ENCODE results near the gene MYH14. TPM values are rescaled to one million over a fixed set of nuclear protein-coding genes. Genes with fewer than 3 reads are reported as not detected.
"Not testable (repeated sequence)": the region's sequence is repeated elsewhere in the genome, so short reads cannot be mapped to it uniquely, and the experiment has no call there.

MYH14 gene
- total and polyA plus RNA-seq, 4 experiments from 2014 or later, result not detected

DNA sequence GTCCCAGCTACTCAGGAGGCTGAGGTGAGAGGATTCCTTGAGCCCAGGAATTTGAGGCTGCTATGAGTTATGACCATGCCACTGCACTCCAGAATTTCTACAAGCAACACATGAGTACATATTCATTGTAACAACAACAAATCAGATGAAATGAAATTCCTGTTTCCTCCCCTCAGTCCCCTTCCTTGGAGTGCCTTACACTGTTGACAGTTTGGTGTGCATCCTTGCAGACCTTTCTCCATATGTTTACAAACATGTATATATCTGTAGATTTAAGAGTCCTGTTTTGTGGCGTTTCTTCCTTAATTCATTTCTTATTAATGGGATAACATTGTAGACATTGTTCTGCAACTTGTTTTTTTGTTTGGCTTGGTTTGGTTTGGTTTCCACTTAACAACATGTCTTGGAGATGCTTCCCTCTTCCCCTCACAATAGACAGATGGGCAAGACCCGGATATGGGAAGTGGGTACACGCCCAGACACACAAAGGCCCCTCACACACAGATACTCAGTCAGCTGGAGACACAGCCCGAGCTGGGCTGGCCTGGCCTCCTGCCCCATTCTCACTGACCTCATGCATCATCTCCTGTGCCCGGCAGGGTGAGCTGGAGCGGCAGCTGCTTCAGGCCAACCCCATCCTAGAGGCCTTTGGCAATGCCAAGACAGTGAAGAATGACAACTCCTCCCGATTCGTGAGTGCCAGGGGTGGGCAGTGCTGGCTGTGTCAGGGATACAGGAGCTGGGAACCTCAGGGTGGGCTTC lies 21.7 kb downstream of the MYH14 start:
- Histone ChIP-seq H3K4me3 (ENCODE audit: low read length in 2 of 2) (no peak overlapping the region), H3K9me3 (ENCODE audit: control insufficient read depth in 1 of 2, low read length in 2 of 2) (no peaks in the 10 kb centered on the region), H3K27me3 (ENCODE audit: insufficient read depth, low read length) (no peaks in the 10 kb centered on the region), H3K36me3 (ENCODE audit: insufficient read depth, low read length) (no peaks in the 10 kb centered on the region), H3K4me1 (ENCODE audit: insufficient read depth, low read length) (no peaks in the 10 kb centered on the region), H3K27ac (ENCODE audit: low read depth, low read length) (no peak overlapping the region)
- H3K9me3 Mint-ChIP-seq, result peaks cover 0 to 14% (median 4%) of the 10 kb centered on the region in 8 donors
- intact Hi-C loops (cut with micrococcal nuclease), result no loop called here
- no peaks in the 10 kb centered on the region for H3K4me1 Mint-ChIP-seq
- no peak overlapping the region for H3K4me3 Mint-ChIP-seq
- ChIA-PET CTCF (ENCODE audit: partially characterized antibody) (no interaction called here), POLR2A (ENCODE audit: partially characterized antibody) (no interaction called here)
- H3K27ac Mint-ChIP-seq, result no peak overlapping the region
- DNase-seq, result no peak
- H3K36me3 Mint-ChIP-seq, result peaks cover 0 to 3% of the 10 kb centered on the region in 2 donors
- peaks cover 6 to 13% of the 10 kb centered on the region in 2 donors for H3K27me3 Mint-ChIP-seq

DNA sequence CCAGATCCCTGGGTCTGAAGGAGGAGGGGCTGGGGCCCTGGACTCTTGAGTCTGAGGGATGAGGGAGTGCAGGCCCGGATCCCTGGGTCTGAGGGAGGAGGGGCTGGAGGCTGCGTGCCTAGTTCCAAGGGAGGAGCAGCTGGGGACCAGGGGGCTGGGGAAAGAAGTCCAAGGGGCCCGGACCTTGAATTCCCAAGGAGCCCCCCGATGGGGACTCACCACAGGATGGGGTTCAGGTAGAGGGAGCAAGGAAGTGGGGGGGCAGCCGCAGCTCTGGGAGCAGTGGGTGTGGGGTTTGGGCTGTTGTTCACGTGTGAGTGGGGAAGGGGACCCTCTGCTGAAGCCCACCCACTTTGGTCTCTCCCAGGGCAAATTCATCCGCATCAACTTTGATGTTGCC lies 23.1 kb downstream of the MYH14 start:
- peaks cover 8 to 13% of the 10 kb centered on the region in 2 donors for H3K27me3 Mint-ChIP-seq
- Histone ChIP-seq H3K27ac (ENCODE audit: low read depth, low read length) (no peak overlapping the region), H3K36me3 (ENCODE audit: insufficient read depth, low read length) (no peaks in the 10 kb centered on the region), H3K4me3 (ENCODE audit: low read length in 2 of 2) (no peak overlapping the region), H3K9me3 (ENCODE audit: control insufficient read depth in 1 of 2, low read length in 2 of 2) (no peaks in the 10 kb centered on the region), H3K27me3 (ENCODE audit: insufficient read depth, low read length) (no peaks in the 10 kb centered on the region), H3K4me1 (ENCODE audit: insufficient read depth, low read length) (no peaks in the 10 kb centered on the region)
- H3K27ac Mint-ChIP-seq, result no peak overlapping the region
- H3K4me1 Mint-ChIP-seq, result no peaks in the 10 kb centered on the region
- DNase-seq, result no peak
- intact Hi-C loops (cut with micrococcal nuclease), result no loop called here
- POLR2A ChIA-PET (ENCODE audit: partially characterized antibody), result no interaction called here
- H3K9me3 Mint-ChIP-seq, result peaks cover 0 to 14% (median 4%) of the 10 kb centered on the region in 8 donors
- H3K4me3 Mint-ChIP-seq, result no peak overlapping the region
- peaks cover 0 to 3% of the 10 kb centered on the region in 2 donors for H3K36me3 Mint-ChIP-seq
- CTCF ChIA-PET (ENCODE audit: partially characterized antibody), result no interaction called here

DNA sequence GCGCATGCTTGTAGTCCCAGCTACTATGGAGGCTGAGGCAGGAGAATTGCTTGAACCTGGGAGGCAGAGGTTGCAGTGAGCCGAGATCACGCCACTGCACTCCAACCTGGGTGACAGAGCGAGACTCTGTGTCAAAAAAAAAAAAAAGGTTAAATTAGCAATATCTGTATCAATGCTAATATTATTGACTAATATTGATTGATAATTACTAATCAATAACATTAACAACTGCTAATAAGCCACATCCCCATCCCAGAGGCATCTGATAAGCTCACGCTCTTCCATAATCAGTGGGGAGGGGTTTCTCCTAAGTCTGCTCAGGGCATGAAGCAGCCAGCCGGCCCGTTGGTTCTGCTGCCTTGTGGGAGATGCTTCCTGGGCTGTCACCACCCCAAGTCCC lies 24.7 kb downstream of the MYH14 start:
- CTCF ChIA-PET (ENCODE audit: partially characterized antibody); intact Hi-C loops (cut with micrococcal nuclease); H3K36me3 Mint-ChIP-seq; H3K27ac Mint-ChIP-seq; H3K4me3 ChIP-seq (ENCODE audit: low read length in 2 of 2); H3K27ac ChIP-seq (ENCODE audit: low read depth, low read length); H3K9me3 ChIP-seq (ENCODE audit: control insufficient read depth in 1 of 2, low read length in 2 of 2); H3K27me3 ChIP-seq (ENCODE audit: insufficient read depth, low read length); H3K4me1 Mint-ChIP-seq; H3K4me1 ChIP-seq (ENCODE audit: insufficient read depth, low read length); POLR2A ChIA-PET (ENCODE audit: partially characterized antibody); H3K27me3 Mint-ChIP-seq; DNase-seq; H3K4me3 Mint-ChIP-seq; H3K36me3 ChIP-seq (ENCODE audit: insufficient read depth, low read length): not testable (repeated sequence)
- H3K9me3 Mint-ChIP-seq, result peaks cover 0 to 14% (median 4%) of the 10 kb centered on the region in 8 donors

GRCh38 chr19:50230379-50231351 lies 27.2 kb downstream of the MYH14 start:
- ChIA-PET CTCF (ENCODE audit: partially characterized antibody) (no interaction called here), POLR2A (ENCODE audit: partially characterized antibody) (no interaction called here)
- H3K27ac Mint-ChIP-seq, result no peak overlapping the region
- peaks cover 3% of the 10 kb centered on the region in 2 donors for H3K27me3 Mint-ChIP-seq
- H3K4me1 Mint-ChIP-seq, result no peaks in the 10 kb centered on the region
- H3K27me3 ChIP-seq (ENCODE audit: insufficient read depth, low read length), result no peaks in the 10 kb centered on the region
- no peak overlapping the region for H3K4me3 Mint-ChIP-seq
- no peaks in the 10 kb centered on the region for H3K9me3 ChIP-seq (ENCODE audit: control insufficient read depth in 1 of 2, low read length in 2 of 2)
- H3K36me3 Mint-ChIP-seq, result no peaks in the 10 kb centered on the region
- no peaks in the 10 kb centered on the region for H3K36me3 ChIP-seq (ENCODE audit: insufficient read depth, low read length)
- H3K4me1 ChIP-seq (ENCODE audit: insufficient read depth, low read length), result no peaks in the 10 kb centered on the region
- H3K27ac ChIP-seq (ENCODE audit: low read depth, low read length), result no peak overlapping the region
- H3K9me3 Mint-ChIP-seq, result peaks cover 0 to 3% (median 0%) of the 10 kb centered on the region in 8 donors
- no peak overlapping the region for H3K4me3 ChIP-seq (ENCODE audit: low read length in 2 of 2)
- no peak for DNase-seq
- intact Hi-C loops (cut with micrococcal nuclease), result no loop called here

DNA sequence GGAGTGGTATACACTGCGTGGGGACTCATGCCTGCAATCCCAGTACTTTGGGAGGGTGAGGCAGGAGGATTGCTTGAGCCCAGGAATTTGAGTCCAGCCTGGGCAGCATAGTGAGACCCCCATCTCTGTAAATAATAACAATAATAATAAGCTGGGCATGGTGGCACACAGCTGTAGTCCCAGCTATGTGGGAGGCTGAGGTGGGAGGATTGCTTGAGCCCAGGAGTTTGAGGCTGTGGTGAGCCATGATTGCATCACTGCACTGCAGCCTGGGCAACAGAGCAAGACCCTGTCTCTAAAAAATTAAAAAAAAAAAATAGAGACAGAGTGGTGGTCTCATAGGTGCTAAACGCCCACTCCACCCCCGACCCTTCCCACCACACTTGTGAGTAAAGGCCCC lies 28.0 kb downstream of the MYH14 start:
- POLR2A ChIA-PET (ENCODE audit: partially characterized antibody); CTCF ChIA-PET (ENCODE audit: partially characterized antibody): not testable (repeated sequence)

GRCh38 chr19:50231821-50232220 lies 28.4 kb downstream of the MYH14 start:
- Histone ChIP-seq H3K36me3 (ENCODE audit: insufficient read depth, low read length) (no peaks in the 10 kb centered on the region), H3K4me1 (ENCODE audit: insufficient read depth, low read length) (no peaks in the 10 kb centered on the region), H3K27me3 (ENCODE audit: insufficient read depth, low read length) (no peaks in the 10 kb centered on the region), H3K4me3 (ENCODE audit: low read length in 2 of 2) (no peak overlapping the region), H3K9me3 (ENCODE audit: control insufficient read depth in 1 of 2, low read length in 2 of 2) (no peaks in the 10 kb centered on the region), H3K27ac (ENCODE audit: low read depth, low read length) (no peak overlapping the region)
- Mint-ChIP-seq H3K27me3 (peaks cover 3 to 5% of the 10 kb centered on the region in 2 donors), H3K9me3 (peaks cover 0 to 3% (median 0%) of the 10 kb centered on the region in 8 donors), H3K4me1 (no peaks in the 10 kb centered on the region), H3K36me3 (no peaks in the 10 kb centered on the region), H3K27ac (no peak overlapping the region), H3K4me3 (no peak overlapping the region)
- ChIA-PET CTCF (ENCODE audit: partially characterized antibody) (no interaction called here), POLR2A (ENCODE audit: partially characterized antibody) (no interaction called here)
- DNase-seq, result no peak
- intact Hi-C loops (cut with micrococcal nuclease), result no loop called here

More for the DNA sequence above, 28.0 kb downstream of the MYH14 start:
- H3K4me3 ChIP-seq (ENCODE audit: low read length in 2 of 2); H3K9me3 Mint-ChIP-seq; H3K4me3 Mint-ChIP-seq; intact Hi-C loops (cut with micrococcal nuclease); H3K36me3 Mint-ChIP-seq; H3K4me1 Mint-ChIP-seq; H3K9me3 ChIP-seq (ENCODE audit: control insufficient read depth in 1 of 2, low read length in 2 of 2); H3K4me1 ChIP-seq (ENCODE audit: insufficient read depth, low read length); H3K36me3 ChIP-seq (ENCODE audit: insufficient read depth, low read length); H3K27me3 ChIP-seq (ENCODE audit: insufficient read depth, low read length); H3K27ac Mint-ChIP-seq; H3K27me3 Mint-ChIP-seq; H3K27ac ChIP-seq (ENCODE audit: low read depth, low read length); DNase-seq: not testable (repeated sequence)

DNA sequence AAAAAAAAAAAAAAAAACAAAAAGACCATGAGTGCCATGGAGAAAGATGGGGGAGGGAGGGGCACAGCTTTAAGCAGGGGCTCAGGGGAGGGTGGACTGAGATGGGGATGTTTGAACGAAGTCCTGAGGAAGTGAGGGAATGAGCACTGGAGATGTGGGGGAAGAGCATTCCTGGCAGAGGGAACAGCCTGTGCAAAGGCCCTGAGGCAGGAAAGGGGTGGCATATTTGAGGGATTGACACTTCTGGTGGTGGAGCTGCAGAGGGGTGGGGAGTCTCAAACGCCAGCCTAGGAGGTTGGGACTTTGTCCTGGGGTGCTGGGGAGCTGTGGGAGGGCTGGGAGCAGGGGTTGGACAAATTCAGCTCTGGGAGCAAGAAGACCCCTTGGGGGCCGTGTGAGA lies 29.2 kb downstream of the MYH14 start:
- ChIA-PET CTCF (ENCODE audit: partially characterized antibody) (no interaction called here), POLR2A (ENCODE audit: partially characterized antibody) (no interaction called here)
- no peak overlapping the region for H3K27ac Mint-ChIP-seq
- peaks cover 3 to 7% of the 10 kb centered on the region in 2 donors for H3K27me3 Mint-ChIP-seq
- no peaks in the 10 kb centered on the region for H3K36me3 Mint-ChIP-seq
- H3K9me3 ChIP-seq (ENCODE audit: control insufficient read depth in 1 of 2, low read length in 2 of 2), result no peaks in the 10 kb centered on the region
- H3K27ac ChIP-seq (ENCODE audit: low read depth, low read length), result no peak overlapping the region
- no peaks in the 10 kb centered on the region for H3K36me3 ChIP-seq (ENCODE audit: insufficient read depth, low read length)
- no peak overlapping the region for H3K4me3 ChIP-seq (ENCODE audit: low read length in 2 of 2)
- H3K27me3 ChIP-seq (ENCODE audit: insufficient read depth, low read length), result no peaks in the 10 kb centered on the region
- no peaks in the 10 kb centered on the region for H3K4me1 ChIP-seq (ENCODE audit: insufficient read depth, low read length)
- no peak for DNase-seq
- intact Hi-C loops (cut with micrococcal nuclease), result no loop called here
- H3K4me1 Mint-ChIP-seq, result no peaks in the 10 kb centered on the region
- H3K9me3 Mint-ChIP-seq, result peaks cover 0 to 3% (median 0%) of the 10 kb centered on the region in 8 donors
- H3K4me3 Mint-ChIP-seq, result no peak overlapping the region
